ENCODE data around the gene SOX5.

Gene SOX5

GRCh38 chr12:23770202-23770938 is 179.1 kb downstream of the SOX5 start:
- no peak for TF ChIP-seq GATA3 (IDR thresholded peaks at IDR 0.05; ENCODE audit: low read depth, low read length)
- TF ChIP-seq GATA2 (IDR thresholded peaks at IDR 0.05; ENCODE audit: low read depth, low read length), result no peak

GRCh38 chr12:23767834-23768233 is 181.6 kb downstream of the SOX5 start:
- TF ChIP-seq GATA2 (IDR thresholded peaks at IDR 0.05; ENCODE audit: low read depth, low read length), result no peak
- no peak for TF ChIP-seq GATA3 (IDR thresholded peaks at IDR 0.05; ENCODE audit: low read depth, low read length)

- TF ChIP-seq GATA2 (IDR thresholded peaks at IDR 0.05; ENCODE audit: low read depth, low read length), result no peak
- TF ChIP-seq GATA3 (IDR thresholded peaks at IDR 0.05; ENCODE audit: low read depth, low read length), result no peak
Observed at GRCh38 chr12:23763724-23764123, 185.7 kb downstream of the SOX5 start.

GRCh38 chr12:23760495-23760894 is 189.0 kb downstream of the SOX5 start:
- TF ChIP-seq GATA2 (IDR thresholded peaks at IDR 0.05; ENCODE audit: low read depth, low read length) (no peak), GATA3 (IDR thresholded peaks at IDR 0.05; ENCODE audit: low read depth, low read length) (no peak)

- TF ChIP-seq GATA2 (IDR thresholded peaks at IDR 0.05; ENCODE audit: low read depth, low read length) (no peak), GATA3 (IDR thresholded peaks at IDR 0.05; ENCODE audit: low read depth, low read length) (no peak)
Observed at GRCh38 chr12:23758608-23759007, 190.9 kb downstream of the SOX5 start.

- TF ChIP-seq GATA3 (IDR thresholded peaks at IDR 0.05; ENCODE audit: low read depth, low read length), result no peak
Observed at GRCh38 chr12:23757541-23757962, 191.9 kb downstream of the SOX5 start.

GRCh38 chr12:23756416-23756815 is 193.1 kb downstream of the SOX5 start:
- TF ChIP-seq GATA2 (IDR thresholded peaks at IDR 0.05; ENCODE audit: low read depth, low read length) (no peak), GATA3 (IDR thresholded peaks at IDR 0.05; ENCODE audit: low read depth, low read length) (no peak)

- TF ChIP-seq GATA2 (IDR thresholded peaks at IDR 0.05; ENCODE audit: low read depth, low read length) (no peak), GATA3 (IDR thresholded peaks at IDR 0.05; ENCODE audit: low read depth, low read length) (no peak)
Observed at GRCh38 chr12:23753628-23754365, 195.7 kb downstream of the SOX5 start.

- TF ChIP-seq GATA2 (IDR thresholded peaks at IDR 0.05; ENCODE audit: low read depth, low read length), result no peak
- TF ChIP-seq GATA3 (IDR thresholded peaks at IDR 0.05; ENCODE audit: low read depth, low read length), result no peak
Observed at GRCh38 chr12:23752245-23752644, 197.2 kb downstream of the SOX5 start.

GRCh38 chr12:23751641-23752040 is 197.8 kb downstream of the SOX5 start:
- TF ChIP-seq GATA3 (IDR thresholded peaks at IDR 0.05; ENCODE audit: low read depth, low read length), result no peak
- no peak for TF ChIP-seq GATA2 (IDR thresholded peaks at IDR 0.05; ENCODE audit: low read depth, low read length)

GRCh38 chr12:23750923-23751322 is 198.5 kb downstream of the SOX5 start:
- TF ChIP-seq GATA3 (IDR thresholded peaks at IDR 0.05; ENCODE audit: low read depth, low read length), result no peak
- TF ChIP-seq GATA2 (IDR thresholded peaks at IDR 0.05; ENCODE audit: low read depth, low read length), result no peak

GRCh38 chr12:23744696-23745095 is 204.8 kb downstream of the SOX5 start:
- TF ChIP-seq GATA2 (IDR thresholded peaks at IDR 0.05; ENCODE audit: low read depth, low read length) (no peak), GATA3 (IDR thresholded peaks at IDR 0.05; ENCODE audit: low read depth, low read length) (no peak)

GRCh38 chr12:23742574-23742973 is 206.9 kb downstream of the SOX5 start:
- TF ChIP-seq GATA3 (IDR thresholded peaks at IDR 0.05; ENCODE audit: low read depth, low read length) (no peak), GATA2 (IDR thresholded peaks at IDR 0.05; ENCODE audit: low read depth, low read length) (no peak)

GRCh38 chr12:23731493-23731892 is 218.0 kb downstream of the SOX5 start:
- no peak for TF ChIP-seq GATA3 (IDR thresholded peaks at IDR 0.05; ENCODE audit: low read depth, low read length)
- no peak for TF ChIP-seq GATA2 (IDR thresholded peaks at IDR 0.05; ENCODE audit: low read depth, low read length)

GRCh38 chr12:23731035-23731434 is 218.4 kb downstream of the SOX5 start:
- TF ChIP-seq GATA3 (IDR thresholded peaks at IDR 0.05; ENCODE audit: low read depth, low read length) (no peak), GATA2 (IDR thresholded peaks at IDR 0.05; ENCODE audit: low read depth, low read length) (no peak)
